Stimulated activated naive B cell treated with anti-CD40 and anti-IgM and Interleukin-4, amounts not matched to agents 10 μg/mL and 1 μg/mL and 100 μg/mL, for 72 hours (primary cell): ENCODE data around the gene PRKAR1A.
"Not testable (repeated sequence)": the region's sequence is repeated elsewhere in the genome, so short reads cannot be mapped to it uniquely, and the experiment has no call there.

Source experiments
- ATAC-seq, 2 donors: fragments of 150-1000 bp; cut with Tn5 transposase; replicated peaks; 2 replicates each; pipeline ENCODE4 v1.10.0; 2021; ENCODE audit warnings: moderate library complexity in 1 of 2
- DNase-seq: peaks from one replicate; pipeline ENCODE4 v3.0.0; 2021
- H3K27ac Mint-ChIP-seq: one replicate; pipeline ENCODE4 v1.8.0; 2022; ENCODE audit warnings: mild to moderate bottlenecking, mixed read lengths
- H3K27me3 Mint-ChIP-seq, 2 donors: one replicate each; pipeline ENCODE4 v1.8.0; 2022; ENCODE audit warnings: mixed read lengths in 2 of 2
- H3K36me3 Mint-ChIP-seq, 2 donors: one replicate each; pipeline ENCODE4 v1.8.0; 2022; ENCODE audit warnings: mixed read lengths in 2 of 2, mild to moderate bottlenecking in 1 of 2
- H3K4me1 Mint-ChIP-seq, 2 donors: one replicate each; pipeline ENCODE4 v1.8.0; 2022; ENCODE audit warnings: mixed read lengths in 2 of 2, mild to moderate bottlenecking in 1 of 2
- H3K4me3 Mint-ChIP-seq, 2 donors: one replicate each; pipeline ENCODE4 v1.8.0; 2022; ENCODE audit warnings: mild to moderate bottlenecking in 2 of 2, mixed read lengths in 2 of 2, moderate library complexity in 1 of 2
- H3K9me3 Mint-ChIP-seq, 2 donors: one replicate each; pipeline ENCODE4 v1.8.0; 2022; ENCODE audit warnings: mixed read lengths in 2 of 2, mild to moderate bottlenecking in 1 of 2

Gene PRKAR1A

DNA sequence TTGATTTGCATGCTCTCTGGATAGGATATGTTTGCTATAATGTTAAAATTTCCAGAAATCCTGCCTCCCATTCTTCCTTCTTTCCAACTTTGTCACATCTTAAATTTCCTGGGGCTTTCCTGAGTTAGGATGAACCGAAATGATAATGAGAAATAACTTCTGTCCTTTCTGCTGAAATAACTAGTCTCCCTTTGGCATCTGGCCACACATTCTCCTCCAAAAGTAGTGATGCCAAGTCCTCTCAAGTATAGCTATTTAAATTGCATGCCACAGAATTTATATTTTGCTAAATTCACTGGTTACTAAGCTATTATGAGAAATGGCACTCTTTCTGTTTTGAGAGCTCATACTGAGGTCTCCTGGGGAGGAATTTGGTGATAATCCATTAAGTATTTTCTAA, 58.3 kb downstream of the PRKAR1A start:
- Mint-ChIP-seq H3K27me3 (peaks cover 6 to 7% of the 10 kb centered on the region in 2 donors), H3K4me3 (no peak overlapping the region)

DNA sequence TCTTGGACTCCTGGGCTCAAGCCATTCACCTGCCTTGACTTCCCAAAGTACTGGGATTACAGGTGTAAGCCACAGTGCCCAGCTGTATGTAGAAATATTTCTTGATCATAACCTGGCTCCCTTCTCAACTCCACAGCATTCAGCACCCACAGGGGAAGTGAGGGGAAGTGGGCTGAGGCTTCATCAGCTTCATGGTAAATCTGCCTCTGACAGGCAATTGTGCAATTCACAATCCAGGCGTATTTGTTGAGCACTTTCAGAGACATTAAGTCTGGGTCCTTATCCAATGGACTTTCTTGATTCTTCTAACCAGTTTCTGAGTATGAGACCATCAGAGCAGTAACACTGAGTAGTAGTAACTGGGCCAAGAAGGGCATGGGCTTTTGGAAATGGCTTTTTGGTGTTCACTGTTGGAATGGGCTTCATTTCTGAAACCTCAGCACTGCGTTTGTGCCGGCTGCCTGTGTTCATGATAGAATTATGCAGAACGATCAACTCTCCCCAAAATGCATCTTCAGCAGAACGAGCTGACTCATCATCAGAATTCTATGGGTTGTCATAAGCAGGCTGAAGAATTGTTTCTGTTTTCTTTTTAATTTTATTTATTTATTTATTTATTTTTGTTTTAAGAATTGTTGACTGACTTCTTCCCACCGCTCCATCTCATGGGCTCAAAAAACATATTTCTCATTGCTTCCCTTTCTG, 60.1 kb downstream of the PRKAR1A start:
- H3K4me3 Mint-ChIP-seq: no peak overlapping the region
- no peak overlapping the region for H3K27ac Mint-ChIP-seq
- peaks cover 0 to 2% of the 10 kb centered on the region in 2 donors for H3K36me3 Mint-ChIP-seq
- H3K4me1 Mint-ChIP-seq: no peaks in the 10 kb centered on the region
- DNase-seq (no peak), ATAC-seq (no peak)
- H3K27me3 Mint-ChIP-seq: no peaks in the 10 kb centered on the region
- no peaks in the 10 kb centered on the region for H3K9me3 Mint-ChIP-seq

More for the DNA sequence above, 58.3 kb downstream of the PRKAR1A start:
- Mint-ChIP-seq H3K4me1 (no peaks in the 10 kb centered on the region), H3K36me3 (peaks cover 0 to 4% of the 10 kb centered on the region in 2 donors), H3K27ac (no peak overlapping the region), H3K9me3 (no peaks in the 10 kb centered on the region)
- DNase-seq (no peak), ATAC-seq (no peak)

- H3K27me3 Mint-ChIP-seq: no peaks in the 10 kb centered on the region
- H3K4me3 Mint-ChIP-seq: no peak overlapping the region
- ATAC-seq (no peak), DNase-seq (no peak)
- H3K36me3 Mint-ChIP-seq: peaks cover 0 to 2% of the 10 kb centered on the region in 2 donors
- no peaks in the 10 kb centered on the region for H3K4me1 Mint-ChIP-seq
- no peak overlapping the region for H3K27ac Mint-ChIP-seq
- H3K9me3 Mint-ChIP-seq: no peaks in the 10 kb centered on the region
Observed at GRCh38 chr17:68573338-68573737, 61.1 kb downstream of the PRKAR1A start.

GRCh38 chr17:68576137-68576536, 63.9 kb downstream of the PRKAR1A start:
- H3K4me3 Mint-ChIP-seq: no peak overlapping the region
- no peak overlapping the region for H3K27ac Mint-ChIP-seq
- DNase-seq (no peak), ATAC-seq (no peak)
- no peaks in the 10 kb centered on the region for H3K4me1 Mint-ChIP-seq
- H3K27me3 Mint-ChIP-seq: peaks cover 0 to 4% of the 10 kb centered on the region in 2 donors
- peaks cover 0 to 2% of the 10 kb centered on the region in 2 donors for H3K36me3 Mint-ChIP-seq
- no peaks in the 10 kb centered on the region for H3K9me3 Mint-ChIP-seq

GRCh38 chr17:68576811-68577496, 64.7 kb downstream of the PRKAR1A start:
- Mint-ChIP-seq H3K36me3 (peaks cover 0 to 2% of the 10 kb centered on the region in 2 donors), H3K9me3 (no peaks in the 10 kb centered on the region), H3K4me3 (no peak overlapping the region), H3K27me3 (peaks cover 4% of the 10 kb centered on the region in 2 donors), H3K4me1 (no peaks in the 10 kb centered on the region), H3K27ac (no peak overlapping the region)
- DNase-seq (no peak), ATAC-seq (no peak)

DNA sequence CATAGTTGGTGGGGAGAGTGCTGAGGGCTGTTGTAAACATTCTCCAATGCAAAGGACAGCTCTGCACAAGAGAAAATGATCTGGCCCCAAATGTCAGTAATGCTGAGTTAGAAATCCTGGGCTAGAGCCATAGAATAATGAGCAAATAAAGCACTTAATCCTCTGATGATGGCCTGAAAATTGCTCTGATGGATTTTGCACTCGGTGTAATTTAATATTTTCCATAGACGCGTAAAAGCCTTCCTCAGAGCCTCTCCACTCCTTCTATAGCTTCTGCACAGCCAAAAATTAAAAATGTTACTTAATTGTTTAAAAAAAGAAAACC, 65.2 kb downstream of the PRKAR1A start:
- ATAC-seq (no peak), DNase-seq (no peak)
- H3K4me3 Mint-ChIP-seq: no peak overlapping the region
- H3K4me1 Mint-ChIP-seq: no peaks in the 10 kb centered on the region
- H3K27me3 Mint-ChIP-seq: peaks cover 4 to 8% of the 10 kb centered on the region in 2 donors
- no peak overlapping the region for H3K27ac Mint-ChIP-seq
- peaks cover 0 to 2% of the 10 kb centered on the region in 2 donors for H3K36me3 Mint-ChIP-seq
- no peaks in the 10 kb centered on the region for H3K9me3 Mint-ChIP-seq

GRCh38 chr17:68578236-68578635, 66.0 kb downstream of the PRKAR1A start:
- H3K36me3 Mint-ChIP-seq: peaks cover 0 to 2% of the 10 kb centered on the region in 2 donors
- peaks cover 6 to 8% of the 10 kb centered on the region in 2 donors for H3K27me3 Mint-ChIP-seq
- H3K9me3 Mint-ChIP-seq: no peaks in the 10 kb centered on the region
- DNase-seq: no peak
- no peak for ATAC-seq
- no peaks in the 10 kb centered on the region for H3K4me1 Mint-ChIP-seq
- no peak overlapping the region for H3K27ac Mint-ChIP-seq
- no peak overlapping the region for H3K4me3 Mint-ChIP-seq

- H3K27ac Mint-ChIP-seq: no peak overlapping the region
- DNase-seq: no peak
Observed at GRCh38 chr17:68579194-68579927, 67.1 kb downstream of the PRKAR1A start.

GRCh38 chr17:68580236-68580770, 68.1 kb downstream of the PRKAR1A start:
- Mint-ChIP-seq H3K4me1 (no peaks in the 10 kb centered on the region), H3K4me3 (no peak overlapping the region), H3K27ac (no peak overlapping the region), H3K27me3 (peaks cover 8% of the 10 kb centered on the region in 2 donors), H3K9me3 (no peaks in the 10 kb centered on the region), H3K36me3 (no peaks in the 10 kb centered on the region)
- ATAC-seq: no peak
- DNase-seq: no peak

More at GRCh38 chr17:68579194-68579927, 67.1 kb downstream of the PRKAR1A start:
- no peaks in the 10 kb centered on the region for H3K4me1 Mint-ChIP-seq
- peaks cover 8% of the 10 kb centered on the region in 2 donors for H3K27me3 Mint-ChIP-seq
- no peak for ATAC-seq
- H3K9me3 Mint-ChIP-seq: no peaks in the 10 kb centered on the region
- H3K4me3 Mint-ChIP-seq: no peak overlapping the region
- H3K36me3 Mint-ChIP-seq: peaks cover 0 to under 1% of the 10 kb centered on the region in 2 donors

- DNase-seq: no peak
- H3K27ac Mint-ChIP-seq: no peak overlapping the region
- peaks cover 0 to 1% of the 10 kb centered on the region in 2 donors for H3K9me3 Mint-ChIP-seq
- H3K4me3 Mint-ChIP-seq: no peak overlapping the region
- H3K4me1 Mint-ChIP-seq: no peaks in the 10 kb centered on the region
- H3K36me3 Mint-ChIP-seq: no peaks in the 10 kb centered on the region
- ATAC-seq: no peak
- peaks cover 8 to 14% of the 10 kb centered on the region in 2 donors for H3K27me3 Mint-ChIP-seq
Observed at GRCh38 chr17:68581863-68582645, 69.8 kb downstream of the PRKAR1A start.

GRCh38 chr17:68582867-68583266, 70.6 kb downstream of the PRKAR1A start:
- not testable (repeated sequence) for H3K9me3 Mint-ChIP-seq, H3K4me1 Mint-ChIP-seq, ATAC-seq, H3K36me3 Mint-ChIP-seq, H3K4me3 Mint-ChIP-seq, H3K27ac Mint-ChIP-seq, DNase-seq
- H3K27me3 Mint-ChIP-seq: peaks cover 8 to 21% of the 10 kb centered on the region in 2 donors

- no peaks in the 10 kb centered on the region for H3K36me3 Mint-ChIP-seq
- DNase-seq (no peak), ATAC-seq (no peak)
- H3K9me3 Mint-ChIP-seq: peaks cover 0 to 8% of the 10 kb centered on the region in 2 donors
- peaks cover 4 to 28% of the 10 kb centered on the region in 2 donors for H3K27me3 Mint-ChIP-seq
- no peak overlapping the region for H3K4me3 Mint-ChIP-seq
- H3K4me1 Mint-ChIP-seq: no peaks in the 10 kb centered on the region
- no peak overlapping the region for H3K27ac Mint-ChIP-seq
Observed at GRCh38 chr17:68584581-68585303, 72.5 kb downstream of the PRKAR1A start.

DNA sequence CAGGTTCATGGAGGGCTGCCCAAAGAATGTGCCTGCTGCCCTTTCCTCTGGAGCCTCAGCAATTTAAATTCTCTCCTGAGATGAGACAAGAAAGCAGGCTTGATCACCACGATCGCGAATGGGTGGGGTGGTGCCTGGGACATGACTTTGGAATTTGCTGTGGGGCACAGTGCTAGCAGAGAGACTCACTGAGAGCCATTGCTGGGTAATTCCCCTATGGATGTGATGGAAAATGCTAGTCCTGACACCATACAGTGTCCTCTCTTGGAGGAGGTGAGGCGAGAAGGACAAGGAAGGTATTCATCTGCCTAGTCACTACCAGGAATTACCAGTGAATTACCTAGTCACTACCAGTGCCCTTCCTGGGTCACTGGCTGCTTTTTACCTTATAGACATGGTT, 73.4 kb downstream of the PRKAR1A start:
- DNase-seq (no peak), ATAC-seq (no peak)
- Mint-ChIP-seq H3K27ac (no peak overlapping the region), H3K4me1 (no peaks in the 10 kb centered on the region), H3K36me3 (no peaks in the 10 kb centered on the region), H3K4me3 (no peak overlapping the region), H3K9me3 (peaks cover 0 to 8% of the 10 kb centered on the region in 2 donors), H3K27me3 (peaks cover 5 to 29% of the 10 kb centered on the region in 2 donors)
